H1 (cell line): ENCODE results near the gene INPP5E.

Experiments
- EP300 ChIP-seq, 2 experiments: IDR thresholded peaks; 1 replicate in 1 of 2; 2 replicates in 1 of 2; pipeline ENCODE4 v1.6.1; 2011 to 2012; ENCODE audit warnings: low read depth in 2 of 2, low read length in 2 of 2, mild to moderate bottlenecking in 2 of 2, borderline replicate concordance in 1 of 2, inconsistent platforms in 1 of 2, moderate library complexity in 1 of 2
- RXRA ChIP-seq: IDR thresholded peaks from 2 replicates; pipeline ENCODE4 v1.6.1; 2011; ENCODE audit warnings: low read depth, mild to moderate bottlenecking, low read length, moderate library complexity; ENCODE audit not compliant: insufficient read depth
- TF ChIP-seq, protein P1 (sequence below), 3 experiments: IDR thresholded peaks; 1 replicate in 2 of 3; 2 replicates in 1 of 3; pipeline versions ENCODE4 v1.5.1 to v1.6.1; 2011; ENCODE audit warnings: low read length in 3 of 3, mild to moderate bottlenecking in 3 of 3, inconsistent platforms in 2 of 3, low read depth in 1 of 3, moderate library complexity in 1 of 3; ENCODE audit not compliant: insufficient read depth in 1 of 3; ENCODE audit errors: control extremely low read depth in 1 of 3

DNA sequence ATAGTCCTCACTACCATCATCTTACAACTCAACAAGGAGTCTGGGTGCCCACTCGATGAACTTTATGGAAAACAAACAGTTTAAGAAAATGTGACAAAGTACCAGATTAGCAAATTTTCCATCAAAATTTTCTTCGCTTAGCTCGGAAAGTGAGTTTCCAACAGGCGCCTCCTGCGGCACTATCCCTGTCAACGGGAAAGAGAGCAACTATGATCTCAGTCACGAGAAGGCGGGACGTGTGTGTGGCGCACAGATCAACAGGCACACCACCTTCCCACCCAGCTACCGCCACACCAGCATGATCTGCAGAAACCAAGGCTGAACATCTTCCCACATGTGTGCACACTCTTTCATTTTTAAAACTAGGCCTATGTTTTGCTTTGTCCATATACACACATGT, 13.7 kb upstream of the INPP5E start:
- TF ChIP-seq, protein P1, sequence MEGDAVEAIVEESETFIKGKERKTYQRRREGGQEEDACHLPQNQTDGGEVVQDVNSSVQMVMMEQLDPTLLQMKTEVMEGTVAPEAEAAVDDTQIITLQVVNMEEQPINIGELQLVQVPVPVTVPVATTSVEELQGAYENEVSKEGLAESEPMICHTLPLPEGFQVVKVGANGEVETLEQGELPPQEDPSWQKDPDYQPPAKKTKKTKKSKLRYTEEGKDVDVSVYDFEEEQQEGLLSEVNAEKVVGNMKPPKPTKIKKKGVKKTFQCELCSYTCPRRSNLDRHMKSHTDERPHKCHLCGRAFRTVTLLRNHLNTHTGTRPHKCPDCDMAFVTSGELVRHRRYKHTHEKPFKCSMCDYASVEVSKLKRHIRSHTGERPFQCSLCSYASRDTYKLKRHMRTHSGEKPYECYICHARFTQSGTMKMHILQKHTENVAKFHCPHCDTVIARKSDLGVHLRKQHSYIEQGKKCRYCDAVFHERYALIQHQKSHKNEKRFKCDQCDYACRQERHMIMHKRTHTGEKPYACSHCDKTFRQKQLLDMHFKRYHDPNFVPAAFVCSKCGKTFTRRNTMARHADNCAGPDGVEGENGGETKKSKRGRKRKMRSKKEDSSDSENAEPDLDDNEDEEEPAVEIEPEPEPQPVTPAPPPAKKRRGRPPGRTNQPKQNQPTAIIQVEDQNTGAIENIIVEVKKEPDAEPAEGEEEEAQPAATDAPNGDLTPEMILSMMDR (IDR thresholded peaks at IDR 0.05; ENCODE audit: control extremely low read depth in 1 of 3, insufficient read depth in 1 of 3, low read depth in 1 of 3, low read length in 3 of 3): no peak
- no peak for TF ChIP-seq RXRA
- TF ChIP-seq EP300 (IDR thresholded peaks at IDR 0.05; ENCODE audit: borderline replicate concordance in 1 of 2, low read depth in 2 of 2, low read length in 2 of 2): no peak
